NCI-H2107 treated with DMSO at 0.1 percent for 48 hours (cell line): ENCODE data around the gene KIR2DL1.
"Not testable (repeated sequence)": the region's sequence is repeated elsewhere in the genome, so short reads cannot be mapped to it uniquely, and the experiment has no call there.

Source experiments
- DNase-seq: peaks from one replicate; lab custom pipeline; 2025; ENCODE audit not compliant: unreplicated experiment; lab: John Stamatoyannopoulos, UW

The KIR2DL1 gene

GRCh38 chr19:54771018-54771960, 1.7 kb downstream of the KIR2DL1 start:
- DNase-seq: not testable (repeated sequence)

DNA sequence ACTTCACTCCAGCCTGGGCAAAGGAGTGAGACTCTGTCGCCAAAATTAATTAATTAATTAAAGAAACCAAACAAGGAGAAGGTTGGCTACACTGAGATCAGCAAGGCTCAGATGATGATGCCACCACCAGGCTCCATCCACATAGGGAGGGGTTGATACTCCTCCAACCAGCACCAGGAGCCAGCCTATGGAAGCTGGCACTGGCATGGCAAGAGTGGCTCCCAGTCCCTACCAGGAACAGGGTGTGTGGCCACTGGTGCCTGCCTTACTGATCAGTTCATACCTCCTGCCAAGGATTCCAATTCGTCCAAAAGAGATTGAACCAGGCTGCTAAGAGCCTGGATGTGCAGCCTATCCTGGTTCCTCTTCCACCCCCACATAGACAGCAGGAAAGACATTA, 3.1 kb downstream of the KIR2DL1 start:
- DNase-seq: not testable (repeated sequence)

GRCh38 chr19:54775095-54775815, 5.7 kb downstream of the KIR2DL1 start:
- not testable (repeated sequence) for DNase-seq

GRCh38 chr19:54775830-54776229, 6.2 kb downstream of the KIR2DL1 start:
- DNase-seq: not testable (repeated sequence)

DNA sequence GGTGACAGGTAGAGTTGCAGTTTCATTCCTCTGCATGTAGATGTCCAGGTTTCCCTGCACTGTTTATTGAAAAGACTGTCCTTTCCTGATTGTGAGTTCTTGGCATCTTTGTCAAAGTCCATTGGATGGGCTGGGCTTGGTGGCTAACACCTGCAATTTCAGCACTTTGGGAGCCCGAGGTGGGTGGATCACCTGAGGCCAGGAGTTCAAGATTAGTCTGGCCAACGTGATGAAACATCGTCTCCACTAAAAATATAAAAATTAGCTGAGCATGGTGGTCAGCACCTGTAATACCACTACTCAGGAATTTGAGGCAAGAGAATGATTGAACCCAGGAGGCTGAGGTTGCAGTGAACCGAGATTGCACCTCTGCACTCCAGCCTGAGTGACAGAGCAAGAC, 8.3 kb downstream of the KIR2DL1 start:
- not testable (repeated sequence) for DNase-seq

DNA sequence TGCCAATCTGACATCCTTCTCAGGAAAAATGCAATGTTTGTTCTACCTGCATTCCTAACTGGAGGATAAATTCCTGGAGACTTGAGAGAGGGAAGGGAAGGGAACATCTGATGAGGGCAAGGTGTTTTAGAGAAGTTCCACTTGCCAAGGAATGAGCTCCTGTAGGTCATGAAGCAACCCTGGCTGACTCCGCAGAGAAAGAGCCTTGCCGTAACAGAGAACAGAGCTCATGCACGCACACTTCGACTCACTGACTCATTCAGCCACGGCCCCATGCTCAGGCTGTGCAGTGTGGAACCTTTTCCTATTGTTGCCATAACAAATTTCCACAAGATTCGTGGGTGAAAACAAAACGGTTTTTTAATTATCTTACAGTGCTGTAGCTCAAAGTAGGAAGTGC, 9.3 kb downstream of the KIR2DL1 start:
- not testable (repeated sequence) for DNase-seq

DNA sequence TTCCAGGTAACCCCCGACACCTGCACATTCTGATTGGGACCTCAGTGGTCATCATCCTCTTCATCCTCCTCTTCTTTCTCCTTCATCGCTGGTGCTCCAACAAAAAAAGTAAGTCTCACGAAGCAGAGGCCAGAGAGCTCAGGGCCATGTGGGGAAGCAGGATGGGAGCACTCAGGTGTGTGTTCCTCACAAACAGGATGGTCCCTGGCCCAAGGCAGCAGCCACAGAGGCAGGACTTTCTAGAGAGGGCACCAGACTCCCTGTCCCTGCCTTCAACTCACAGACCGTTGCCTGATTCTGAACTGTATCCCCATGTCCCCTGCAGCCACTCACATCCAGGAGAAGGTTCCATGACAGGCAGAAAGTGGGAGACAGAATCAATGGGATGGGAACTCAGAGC, 13.3 kb downstream of the KIR2DL1 start:
- not testable (repeated sequence) for DNase-seq

- DNase-seq: not testable (repeated sequence)
Observed at GRCh38 chr19:54786091-54786723, 16.6 kb downstream of the KIR2DL1 start.

GRCh38 chr19:54788154-54788553, 18.6 kb downstream of the KIR2DL1 start:
- DNase-seq: not testable (repeated sequence)

DNA sequence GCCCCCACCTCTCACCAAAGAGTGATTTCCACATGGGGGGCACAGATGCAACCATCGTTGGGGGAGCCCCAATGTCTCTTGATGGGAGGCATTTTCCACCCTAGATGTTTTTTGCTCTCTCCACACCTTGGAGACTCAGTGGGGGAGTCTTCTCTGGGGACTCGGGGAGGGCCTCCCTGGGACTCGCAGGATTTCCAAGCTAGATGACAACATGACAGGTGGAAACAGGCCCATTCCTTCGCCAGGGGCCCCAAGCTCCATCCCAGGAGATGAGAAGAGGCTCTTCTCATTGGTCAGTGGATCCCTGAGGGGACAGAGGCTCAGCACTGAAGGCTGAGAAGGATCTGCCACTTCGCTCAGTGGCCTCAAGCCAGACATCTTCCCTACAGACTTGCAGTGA, 21.1 kb downstream of the KIR2DL1 start:
- DNase-seq: no peak

DNA sequence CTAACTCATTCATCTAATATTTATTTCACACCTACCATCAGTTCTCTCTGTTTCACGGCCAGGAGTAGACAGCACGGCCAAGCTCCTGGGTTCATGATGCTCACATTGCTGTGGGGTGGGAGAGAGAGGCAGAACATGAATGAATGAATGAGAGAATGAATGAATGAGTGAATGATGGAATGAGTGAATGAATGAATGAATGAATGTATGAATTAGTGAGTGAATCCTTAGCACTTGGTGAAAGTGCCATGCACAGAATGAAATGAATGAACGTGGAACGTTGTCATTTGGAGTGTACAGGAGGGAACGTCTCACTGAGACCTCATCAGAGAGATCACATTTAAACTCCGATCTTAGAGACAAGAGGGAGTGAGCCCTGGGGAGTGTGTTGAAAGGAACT, 21.9 kb downstream of the KIR2DL1 start:
- DNase-seq: no peak

- DNase-seq: no peak
Observed at GRCh38 chr19:54792814-54793213, 23.2 kb downstream of the KIR2DL1 start.

DNA sequence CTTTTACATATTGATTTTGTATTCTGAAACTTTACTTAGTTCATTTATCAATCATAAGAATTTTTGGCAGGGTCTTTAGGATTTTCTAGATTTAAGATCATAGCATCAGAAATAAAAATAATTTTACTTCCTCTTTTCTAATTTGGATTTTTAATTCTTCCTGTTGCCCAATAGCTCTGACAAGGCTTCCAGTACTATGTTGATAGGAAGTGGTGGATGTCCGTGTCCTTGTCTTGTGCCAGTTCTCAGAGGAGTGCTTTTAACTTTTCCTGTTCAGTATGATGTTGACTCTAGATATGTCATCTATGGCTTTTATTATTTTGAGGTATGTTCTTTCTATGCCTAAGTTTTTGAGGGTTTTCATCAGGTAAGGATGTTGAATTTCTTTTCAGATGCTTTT, 26.2 kb downstream of the KIR2DL1 start:
- no peak for DNase-seq

DNA sequence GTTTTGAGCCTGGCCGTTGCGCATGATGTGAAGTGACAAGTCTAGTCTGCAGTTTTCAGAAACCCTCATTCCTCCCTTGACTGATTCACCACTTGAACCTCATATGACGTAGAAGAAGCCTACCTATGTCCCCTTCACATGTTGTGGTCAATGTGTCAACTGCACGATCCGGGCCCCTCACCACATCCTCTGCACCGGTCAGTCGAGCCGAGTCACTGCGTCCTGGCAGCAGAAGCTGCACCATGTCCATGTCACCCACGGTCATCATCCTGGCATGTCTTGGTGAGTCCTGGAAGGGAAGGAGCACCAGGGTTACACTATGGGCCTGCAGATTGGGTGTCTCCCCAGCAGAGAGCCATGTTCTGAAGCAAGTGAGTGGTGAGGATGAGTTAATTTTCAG, 33.8 kb downstream of the KIR2DL1 start, which contains the start of gene KIR2DL4:
Gene KIR2DL4, plus strand, starts transcription at position 201 of the 400 bp plus-strand sequence. Its CDS starts 42 bp downstream, at position 243.
- DNase-seq: no peak

DNA sequence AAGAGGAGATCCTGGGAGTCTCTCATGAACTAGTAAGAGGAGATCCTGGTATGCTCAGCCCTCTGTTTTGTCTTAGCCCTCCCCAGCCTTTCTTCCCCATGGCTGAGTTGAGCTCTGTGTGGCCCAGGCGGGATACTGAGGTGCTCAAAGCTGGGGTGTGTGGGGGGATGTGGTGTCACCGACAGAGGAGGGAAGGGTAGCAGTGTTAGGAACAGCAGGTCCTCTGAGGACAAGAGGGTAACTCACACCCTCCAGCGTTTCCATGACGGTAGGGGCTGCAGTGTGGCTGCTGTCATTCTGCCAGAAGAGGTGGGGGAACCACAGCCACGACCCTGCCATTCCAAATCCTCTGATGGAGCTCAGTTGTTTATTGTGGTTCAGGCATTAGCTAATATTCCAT, 34.5 kb downstream of the KIR2DL1 start:
- DNase-seq: no peak

GRCh38 chr19:54804571-54804970, 35.0 kb downstream of the KIR2DL1 start:
- no peak for DNase-seq

- DNase-seq: no peak
Observed at GRCh38 chr19:54805665-54806515, 36.3 kb downstream of the KIR2DL1 start.

DNA sequence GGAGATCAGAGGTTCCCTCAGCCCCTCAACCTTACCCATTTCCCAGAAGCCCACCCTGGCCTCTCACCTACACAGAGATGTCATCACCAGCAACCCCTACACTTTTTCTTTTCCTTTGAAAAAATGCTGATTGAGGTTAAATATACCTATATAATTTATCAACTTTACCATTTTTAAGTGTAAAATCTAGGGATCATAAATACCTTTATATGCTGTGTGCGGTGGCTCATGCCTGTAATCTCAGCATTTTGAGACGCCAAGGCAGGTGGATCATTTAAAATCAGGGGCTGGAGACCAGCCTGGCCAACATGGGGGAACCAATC, 36.9 kb downstream of the KIR2DL1 start:
- DNase-seq: no peak

DNA sequence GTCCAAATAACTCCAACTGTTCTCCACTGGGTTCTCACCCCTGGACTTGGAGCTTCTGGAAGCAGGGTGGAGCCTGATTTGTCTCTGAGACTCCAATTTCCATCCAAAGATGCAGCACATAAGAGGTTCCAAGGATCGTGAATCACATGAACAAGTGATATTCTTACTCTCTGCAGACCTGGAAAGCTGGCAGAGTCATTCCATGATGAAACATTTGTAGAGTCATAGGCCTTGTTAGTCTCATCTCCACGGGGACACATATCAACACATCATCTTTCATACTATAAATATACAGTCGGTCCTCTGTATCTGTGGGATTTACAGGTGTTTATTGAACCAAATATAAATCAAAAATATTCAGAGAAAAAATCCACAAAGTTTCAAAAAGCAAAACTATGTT, 45.0 kb downstream of the KIR2DL1 start:
- not testable (repeated sequence) for DNase-seq

DNA sequence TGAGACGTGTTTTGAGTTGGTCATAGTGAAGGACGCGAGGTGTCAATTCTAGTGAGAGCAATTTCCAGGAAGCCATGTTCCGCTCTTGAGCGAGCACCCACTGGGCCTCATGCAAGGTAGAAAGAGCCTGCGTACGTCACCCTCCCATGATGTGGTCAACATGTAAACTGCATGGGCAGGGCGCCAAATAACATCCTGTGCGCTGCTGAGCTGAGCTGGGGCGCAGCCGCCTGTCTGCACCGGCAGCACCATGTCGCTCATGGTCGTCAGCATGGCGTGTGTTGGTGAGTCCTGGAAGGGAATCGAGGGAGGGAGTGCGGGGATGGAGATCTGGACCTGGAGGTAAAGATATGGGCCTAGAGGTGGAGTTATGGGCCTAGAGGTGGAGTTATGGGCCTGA, 46.7 kb downstream of the KIR2DL1 start, which contains the start of gene KIR3DL1:
Gene KIR3DL1, plus strand, starts transcription at position 218 of the 400 bp plus-strand sequence.
- not testable (repeated sequence) for DNase-seq
